NCI-H2029 treated with DMSO at 0.1 percent for 48 hours (cell line): ENCODE data around the gene DNAJC5.
"Not testable (repeated sequence)": the region's sequence is repeated elsewhere in the genome, so short reads cannot be mapped to it uniquely, and the experiment has no call there.

Experiments used
- DNase-seq: peaks from one replicate; lab custom pipeline; 2025; lab: John Stamatoyannopoulos, UW

DNAJC5 gene

GRCh38 chr20:63955827-63956663, 61.1 kb downstream of the DNAJC5 start, which contains the start of gene UCKL1:
UCKL1 (minus strand) TSS chr20:63956416; CDS start chr20:63956372, 44 bp downstream.
- DNase-seq: no peak

GRCh38 chr20:63956664-63957003, 61.7 kb downstream of the DNAJC5 start:
- DNase-seq: peak; percentile 32

GRCh38 chr20:63957004-63957689, 62.2 kb downstream of the DNAJC5 start:
- DNase-seq: no peak

- DNase-seq: peak; percentile 83
Measured at GRCh38 chr20:63957690-63958441, 62.9 kb downstream of the DNAJC5 start.

GRCh38 chr20:63958471-63958870, 63.5 kb downstream of the DNAJC5 start:
- DNase-seq: no peak

- no peak for DNase-seq
Measured at GRCh38 chr20:63958964-63959698, 64.2 kb downstream of the DNAJC5 start.

GRCh38 chr20:63959699-63960075, 64.8 kb downstream of the DNAJC5 start:
- DNase-seq: no peak

GRCh38 chr20:63960654-63961621, 66.0 kb downstream of the DNAJC5 start:
- not testable (repeated sequence) for DNase-seq

GRCh38 chr20:63961664-63962425, 66.9 kb downstream of the DNAJC5 start:
- no peak for DNase-seq

GRCh38 chr20:63962426-63963347, 67.8 kb downstream of the DNAJC5 start:
- no peak for DNase-seq

- no peak for DNase-seq
Measured at GRCh38 chr20:63963348-63963741, 68.4 kb downstream of the DNAJC5 start.

GRCh38 chr20:63963784-63964301, 68.9 kb downstream of the DNAJC5 start:
- DNase-seq: no peak

- DNase-seq: no peak
Measured at GRCh38 chr20:63964412-63964811, 69.5 kb downstream of the DNAJC5 start.

GRCh38 chr20:63966172-63966943, 71.4 kb downstream of the DNAJC5 start:
- DNase-seq: no peak

GRCh38 chr20:63966944-63967322, 72.0 kb downstream of the DNAJC5 start:
- no peak for DNase-seq

GRCh38 chr20:63967330-63968135, 72.6 kb downstream of the DNAJC5 start:
- DNase-seq: no peak
